Measurements from ENCODE around the gene GNG14.
"Not testable (repeated sequence)": the region's sequence is repeated elsewhere in the genome, so short reads cannot be mapped to it uniquely, and the experiment has no call there.

- TF ChIP-seq CTCF (conservative IDR thresholded peaks at IDR 0.05; ENCODE audit: low read depth in 2 of 2); NANOG (IDR thresholded peaks at IDR 0.05; ENCODE audit: borderline replicate concordance); EZH2 (IDR thresholded peaks at IDR 0.05; ENCODE audit: low read depth, unreplicated experiment); POLR2AphosphoS5 (IDR thresholded peaks at IDR 0.05; ENCODE audit: low read depth); EZH2phosphoT487 (IDR thresholded peaks at IDR 0.05; ENCODE audit: unreplicated experiment); ETS1 (IDR thresholded peaks at IDR 0.05); REST (IDR thresholded peaks at IDR 0.05; ENCODE audit: unreplicated experiment): not testable (repeated sequence)
Observed at GRCh38 chr19:12643716-12644115, 44.1 kb upstream of the GNG14 start.

Measured in GM23338 (cell line).